Skeletal muscle cell (primary cell): ENCODE data around the gene EPHA10.
"Not testable (repeated sequence)": the region's sequence is repeated elsewhere in the genome, so short reads cannot be mapped to it uniquely, and the experiment has no call there.

ENCODE experiments used
- DNase-seq: peaks from one replicate; pipeline ENCODE4 v3.0.0-alpha.2; 2010; ENCODE audit warnings: low read depth
- H3K4me3 ChIP-seq: 2 replicates; pipeline ENCODE4 v1.5.1; 2011; ENCODE audit warnings: low read depth, mild to moderate bottlenecking, control low read depth, low read length, moderate library complexity

The EPHA10 gene

DNA sequence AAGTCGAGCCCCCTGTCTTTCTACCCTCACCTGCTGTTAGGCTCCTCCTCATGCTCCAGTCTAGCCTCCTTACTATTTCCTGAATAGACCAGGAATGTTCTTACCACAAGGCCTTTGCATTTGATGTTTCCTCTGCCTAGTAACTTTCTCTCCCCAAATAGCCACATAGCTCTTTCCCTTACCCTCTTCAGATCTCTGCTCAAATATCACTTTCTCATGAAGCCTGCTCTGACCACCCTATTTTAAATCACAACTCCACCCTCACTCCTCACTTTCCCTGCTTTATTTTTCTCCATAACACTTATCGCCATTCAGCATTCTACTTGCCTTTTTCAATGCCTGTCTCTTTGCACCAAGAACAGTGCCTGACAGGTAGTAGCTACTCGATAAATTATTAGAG is 79.2 kb downstream of the EPHA10 start:
- DNase-seq: no peak
- no peak overlapping the region for H3K4me3 ChIP-seq

DNA sequence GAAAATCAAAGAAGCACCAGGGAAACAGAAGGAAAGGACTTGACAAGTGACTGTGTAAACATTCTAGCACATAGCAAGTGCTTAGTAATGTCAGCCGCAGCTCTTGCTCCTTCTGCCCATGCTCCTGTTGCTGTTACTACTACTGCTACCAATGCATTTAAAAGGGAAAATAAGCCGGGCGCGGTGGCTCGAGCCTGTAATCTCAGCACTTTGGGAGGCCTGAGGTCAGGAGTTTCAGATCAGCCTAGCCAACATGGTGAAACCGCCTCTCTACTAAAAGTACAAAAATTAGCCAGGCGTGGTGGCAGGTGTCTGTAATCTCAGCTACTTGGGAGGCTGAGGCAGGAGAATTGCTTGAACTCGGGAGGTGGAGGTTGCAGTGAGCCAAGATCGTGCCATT is 80.7 kb downstream of the EPHA10 start:
- not testable (repeated sequence) for H3K4me3 ChIP-seq, DNase-seq

DNA sequence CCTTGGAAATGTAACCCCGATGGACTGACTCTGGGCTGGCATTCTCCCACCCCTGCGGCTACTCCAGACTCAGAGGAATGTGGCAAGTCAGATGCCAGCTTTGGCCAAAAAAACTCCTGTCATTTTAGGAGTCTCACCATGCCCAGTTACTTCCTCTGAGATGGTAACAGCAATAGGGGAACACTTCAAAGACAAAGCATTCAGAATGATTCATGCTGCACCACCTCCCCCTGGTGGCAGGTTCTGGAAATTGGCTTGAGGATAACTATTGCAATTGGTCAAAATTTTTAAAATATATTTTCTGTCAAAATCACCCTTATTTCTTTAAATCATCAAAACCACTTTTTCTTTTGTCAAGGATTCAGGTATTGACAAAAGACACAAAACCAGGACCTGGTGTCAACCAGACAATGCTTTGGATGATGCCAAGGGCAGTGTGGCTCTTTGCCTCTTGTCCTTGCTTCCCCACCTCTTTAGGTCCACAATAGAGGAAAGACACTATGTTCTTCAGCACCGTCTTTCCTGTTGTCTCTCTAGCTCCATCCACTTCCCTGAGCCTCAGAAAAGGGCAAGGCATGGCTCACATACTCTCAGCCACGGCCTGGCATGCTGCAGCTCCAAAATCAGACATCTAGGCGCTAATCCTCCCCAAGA is 82.5 kb downstream of the EPHA10 start:
- peak; percentile 14 for DNase-seq
- no peak overlapping the region for H3K4me3 ChIP-seq

DNA sequence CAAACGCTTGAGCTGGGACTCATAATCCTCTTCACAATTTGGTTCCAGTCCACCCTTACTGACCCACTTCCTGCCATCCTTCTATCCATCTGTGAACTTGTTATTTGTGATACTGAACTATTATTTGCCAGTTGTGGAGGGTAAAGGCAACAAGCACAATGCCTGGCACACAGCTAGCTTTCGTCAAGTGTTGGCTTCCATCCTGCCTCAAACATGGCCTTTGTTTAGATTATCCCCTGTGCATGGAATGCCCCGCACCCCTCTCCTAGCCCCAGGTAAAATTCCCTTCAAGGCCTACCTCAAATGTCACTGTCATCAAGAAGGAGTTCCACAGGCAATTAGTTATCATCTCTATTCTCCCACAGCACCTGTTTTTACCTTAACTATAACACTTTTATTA is 84.0 kb downstream of the EPHA10 start:
- no peak overlapping the region for H3K4me3 ChIP-seq
- no peak for DNase-seq

DNA sequence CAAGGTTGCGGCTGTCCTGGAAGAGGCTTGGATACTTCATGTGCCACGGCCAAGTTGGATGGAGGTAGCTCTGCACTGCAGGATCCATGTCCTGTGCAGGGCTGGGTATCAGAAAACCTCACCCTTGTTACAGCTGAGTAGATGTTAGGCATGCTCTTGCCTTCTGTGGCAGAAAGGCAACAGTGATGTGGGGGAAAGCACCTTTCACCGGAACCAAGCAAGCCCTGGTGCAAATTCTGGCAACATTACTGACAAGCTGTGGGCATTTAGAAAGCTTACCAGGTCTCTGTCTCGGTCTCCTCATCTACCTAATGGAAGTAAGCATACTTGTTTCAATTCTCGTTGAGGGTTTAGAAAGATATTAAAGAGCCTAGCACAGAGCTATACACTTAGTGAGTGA is 87.1 kb downstream of the EPHA10 start:
- H3K4me3 ChIP-seq: no peak overlapping the region

DNA sequence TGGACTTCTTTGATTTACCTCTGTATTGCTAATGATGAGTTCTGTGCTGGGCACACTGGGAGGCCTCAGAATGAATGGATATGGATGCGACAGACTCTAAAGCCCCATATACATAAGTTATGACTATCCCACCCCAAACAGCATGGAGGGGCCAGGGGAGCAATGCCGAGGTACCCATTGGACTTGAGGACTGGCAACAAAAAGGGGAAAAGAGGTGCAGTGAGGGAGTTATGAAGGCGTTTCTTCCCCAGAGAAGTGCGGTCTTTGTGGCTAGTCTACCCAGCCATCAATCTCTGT is 87.8 kb downstream of the EPHA10 start:
- no peak overlapping the region for H3K4me3 ChIP-seq
- no peak for DNase-seq

More for the DNA sequence above, 87.1 kb downstream of the EPHA10 start:
- DNase-seq: no peak

DNA sequence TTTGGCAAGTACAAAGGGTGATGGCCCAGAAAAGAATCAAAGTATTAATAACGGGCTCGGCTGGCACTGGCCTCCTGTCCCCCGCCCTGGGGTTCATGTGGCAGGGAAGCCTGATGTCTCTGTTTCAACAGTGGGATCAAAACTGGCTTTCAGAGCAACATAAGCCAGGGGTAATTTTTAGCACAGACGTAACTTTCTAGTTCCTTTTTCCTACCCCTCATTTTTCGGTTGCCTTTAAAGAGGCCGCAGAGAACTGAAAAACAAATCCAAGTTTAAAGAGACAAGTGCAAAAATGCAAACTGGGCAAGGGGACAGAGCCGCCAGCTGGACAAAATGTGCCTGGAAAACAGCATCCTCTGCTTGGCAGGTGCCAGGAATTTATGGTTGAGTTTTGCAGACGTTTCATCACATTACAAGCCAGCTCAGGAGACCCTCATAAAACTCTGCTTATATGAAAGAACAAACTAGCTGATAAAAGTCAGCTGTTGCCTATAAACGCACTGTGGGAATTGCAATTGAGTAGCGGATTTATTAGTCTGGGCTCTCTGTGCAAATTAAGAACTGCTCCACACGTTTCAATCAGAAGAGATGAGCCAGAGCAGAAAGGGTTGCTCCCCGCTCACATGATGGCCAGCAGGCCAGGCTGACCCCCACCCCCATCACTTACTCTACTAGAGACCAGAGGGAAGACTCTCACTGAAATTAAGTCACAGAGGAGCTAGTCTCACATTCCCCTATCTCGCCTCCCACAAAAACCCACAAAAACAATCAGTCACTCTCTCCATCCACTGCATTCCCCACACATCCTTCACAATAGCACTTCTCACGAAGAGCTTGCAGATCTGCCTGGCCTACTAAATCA is 88.4 kb downstream of the EPHA10 start:
- H3K4me3 ChIP-seq: no peak overlapping the region
- DNase-seq: no peak

DNA sequence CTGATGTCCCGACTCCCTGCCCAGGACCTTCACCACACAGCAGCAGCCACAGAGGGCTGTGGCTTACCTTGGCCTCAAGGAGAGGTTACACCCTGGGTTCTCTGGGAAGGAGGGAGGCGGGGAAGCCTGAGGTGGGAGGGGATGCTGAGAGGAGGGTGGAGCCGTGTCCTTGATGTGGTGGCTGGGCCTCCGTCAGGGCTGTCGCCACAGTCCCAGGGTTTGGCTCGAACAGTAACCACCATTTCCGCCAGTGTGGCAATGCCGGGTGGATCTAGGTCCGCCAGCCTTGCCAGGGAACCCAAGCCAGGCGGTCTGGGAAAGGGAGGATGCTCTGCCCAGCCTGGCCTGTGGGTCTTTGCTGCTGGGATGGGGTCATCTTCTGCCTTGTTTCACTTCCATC is 91.0 kb downstream of the EPHA10 start:
- no peak for DNase-seq

DNA sequence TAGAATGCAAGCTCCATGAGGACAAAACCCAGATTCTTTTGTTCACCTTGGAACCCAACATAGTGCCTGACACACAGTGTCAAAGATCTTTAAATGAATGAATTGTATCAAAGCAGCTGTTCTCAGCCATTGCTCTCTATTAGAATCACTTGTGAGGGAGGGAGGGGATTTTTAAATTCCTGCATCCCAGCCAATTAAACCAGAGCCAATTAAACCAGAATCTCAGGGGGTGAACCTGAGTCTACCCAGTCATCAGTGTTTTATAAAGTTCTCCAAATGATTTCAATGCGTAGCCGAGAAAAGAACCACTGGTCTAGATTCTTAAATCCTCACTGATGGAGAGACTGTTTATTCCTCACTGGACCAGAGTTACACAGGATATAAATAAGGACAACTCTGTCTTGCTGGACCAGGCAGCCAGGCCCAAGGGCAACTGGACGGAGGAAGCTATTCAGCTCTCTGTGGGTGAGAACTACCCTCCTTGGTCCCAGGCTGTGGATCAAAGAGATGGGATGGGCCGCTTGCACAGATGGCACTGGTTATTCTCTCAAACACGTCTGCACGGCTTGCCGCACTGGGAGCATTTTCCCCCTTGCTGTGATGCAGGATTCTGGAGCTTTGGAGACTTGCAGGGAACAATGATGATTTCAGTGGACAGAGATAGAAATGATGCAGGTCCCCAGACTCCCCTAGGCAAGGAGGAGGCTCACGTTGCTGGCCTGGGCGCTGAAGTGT is 92.6 kb downstream of the EPHA10 start:
- no peak overlapping the region for H3K4me3 ChIP-seq

More for the DNA sequence above, 91.0 kb downstream of the EPHA10 start:
- no peak overlapping the region for H3K4me3 ChIP-seq

DNA sequence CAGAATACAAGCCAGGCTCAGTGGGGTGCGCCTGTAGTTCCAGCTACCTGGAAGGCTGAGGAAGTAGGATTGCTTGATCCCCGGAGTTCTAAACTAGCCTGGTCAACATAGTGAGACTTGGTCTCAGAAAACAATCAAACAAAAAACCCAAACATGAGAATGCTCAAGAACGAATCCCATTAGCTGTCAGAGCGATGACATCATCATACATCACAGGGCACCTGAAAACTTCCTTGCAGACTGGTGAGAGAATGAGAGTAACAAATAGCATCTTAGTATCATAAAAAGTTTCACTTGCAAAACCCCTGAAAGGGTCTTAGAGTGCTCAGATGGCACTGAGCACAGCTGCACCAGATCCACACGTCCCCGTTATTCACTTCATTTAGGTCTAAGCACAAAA is 93.7 kb downstream of the EPHA10 start:
- DNase-seq: no peak
- H3K4me3 ChIP-seq: no peak overlapping the region

More for the DNA sequence above, 92.6 kb downstream of the EPHA10 start:
- no peak for DNase-seq

DNA sequence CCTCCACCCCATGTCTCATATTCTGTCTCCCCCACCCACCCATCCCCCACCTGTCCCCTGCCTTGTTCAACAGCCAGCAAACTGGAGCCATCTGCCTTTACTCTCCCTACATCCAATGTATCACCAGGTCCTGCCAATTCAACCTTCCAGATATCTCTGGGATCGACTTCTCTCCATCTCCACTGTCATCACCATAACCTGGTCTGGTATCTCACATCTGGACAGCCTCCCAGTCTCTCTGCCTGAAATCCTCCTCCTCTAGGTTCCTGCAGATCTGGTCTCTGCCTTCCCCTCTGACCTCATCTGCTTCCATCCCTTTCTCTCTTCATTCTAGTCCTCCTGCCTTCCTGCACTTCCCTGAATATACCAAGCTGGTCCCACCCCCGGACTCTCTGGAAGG is 94.8 kb downstream of the EPHA10 start:
- H3K4me3 ChIP-seq: no peak overlapping the region
- DNase-seq: no peak

DNA sequence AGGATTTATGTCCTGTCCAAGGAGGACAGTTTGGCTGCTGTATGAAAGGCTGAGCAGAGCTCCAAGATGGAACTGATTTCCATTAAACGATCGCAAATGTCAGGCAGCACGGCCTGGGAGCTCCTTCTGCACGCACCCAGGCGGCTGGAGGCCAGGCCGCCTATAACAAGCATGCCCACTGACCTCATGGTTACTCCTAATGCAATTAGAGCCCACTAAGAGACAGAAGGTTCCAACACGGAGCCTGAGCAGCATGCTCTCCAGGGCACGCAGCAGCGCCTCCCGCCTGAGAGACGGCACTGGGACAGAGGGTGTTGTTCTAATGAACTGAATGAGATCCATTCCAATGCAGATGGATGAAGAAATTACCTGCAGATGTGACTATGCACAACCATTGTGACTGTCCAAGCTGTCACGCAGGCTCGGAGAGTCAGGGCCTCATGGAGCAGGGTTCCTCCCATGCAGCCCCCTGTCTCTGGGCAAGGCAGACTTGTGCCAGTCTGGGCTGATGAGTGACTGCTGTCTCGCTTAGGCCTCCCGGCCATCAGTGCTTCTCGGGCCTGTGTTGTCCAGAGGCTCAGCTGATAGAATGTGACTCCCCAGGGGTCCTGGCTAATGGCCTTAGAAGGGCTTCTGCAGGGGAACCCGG is 97.8 kb downstream of the EPHA10 start:
- no peak for DNase-seq
- H3K4me3 ChIP-seq: no peak overlapping the region

DNA sequence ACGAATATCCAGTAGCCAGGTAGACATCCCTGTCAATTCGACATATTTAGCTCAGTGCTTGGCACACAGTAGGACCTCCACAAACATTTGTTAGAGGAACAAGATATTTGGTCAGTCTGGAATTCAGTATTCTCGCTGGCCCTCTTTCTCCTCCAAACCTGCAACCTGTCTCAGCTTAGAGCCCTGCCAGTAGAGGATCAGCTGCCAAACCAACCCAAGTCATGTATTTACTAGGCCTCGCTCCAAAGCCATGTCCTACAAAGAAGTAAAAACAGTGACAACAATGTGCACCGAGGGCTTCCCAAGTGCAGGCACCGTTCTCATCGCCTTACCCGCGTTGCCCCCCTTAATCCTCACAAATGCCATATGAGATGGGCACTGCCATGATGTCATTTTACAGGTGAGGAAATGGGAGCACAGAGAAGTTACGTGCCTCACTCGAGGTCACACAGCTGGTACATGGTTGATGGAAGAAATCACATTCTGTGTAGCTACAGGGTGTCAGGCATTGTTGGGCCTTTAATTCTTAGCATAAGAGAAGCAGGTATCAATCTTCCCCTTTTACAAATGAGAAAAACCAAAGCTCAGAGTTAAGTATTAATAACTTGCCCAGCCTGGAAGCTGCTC is 98.6 kb downstream of the EPHA10 start:
- no peak for DNase-seq
- H3K4me3 ChIP-seq: no peak overlapping the region
